Measurements from ENCODE around the gene TMEM138. TPM values are rescaled to one million over a fixed set of nuclear protein-coding genes. Genes with fewer than 3 reads are reported as not detected.

Gene TMEM138
- total RNA-seq, 1 donor from 2014 or later = 49.2 TPM

DNA sequence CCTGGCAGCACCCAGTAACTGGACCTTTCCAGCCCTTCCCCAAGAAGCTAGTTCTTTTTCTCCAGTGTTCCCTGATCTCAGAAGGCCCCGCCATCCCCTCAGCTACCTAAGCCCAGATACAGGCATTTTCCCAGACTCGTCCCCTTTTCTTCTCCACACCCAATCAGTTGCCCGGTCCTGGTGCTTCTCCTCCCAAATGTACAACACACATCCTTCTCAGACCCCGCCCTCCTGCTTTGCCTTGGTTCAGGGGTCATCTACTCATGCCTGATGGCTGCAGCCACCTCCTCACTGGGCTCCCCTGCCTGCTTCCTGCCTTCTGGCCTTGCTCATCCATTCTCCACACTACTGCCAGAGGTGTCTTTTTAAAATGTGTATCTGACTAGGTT is 22.7 kb upstream of the TMEM138 start:
- Mint-ChIP-seq H3K36me3 (peaks cover 21% of the 10 kb centered on the region), H3K9me3 (no peaks in the 10 kb centered on the region), H3K27me3 (ENCODE audit: low read depth) (no peaks in the 10 kb centered on the region), H3K27ac (no peak overlapping the region), H3K4me1 (peaks cover 14% of the 10 kb centered on the region), H3K4me3 (no peak overlapping the region)
- TF ChIP-seq, protein P1, sequence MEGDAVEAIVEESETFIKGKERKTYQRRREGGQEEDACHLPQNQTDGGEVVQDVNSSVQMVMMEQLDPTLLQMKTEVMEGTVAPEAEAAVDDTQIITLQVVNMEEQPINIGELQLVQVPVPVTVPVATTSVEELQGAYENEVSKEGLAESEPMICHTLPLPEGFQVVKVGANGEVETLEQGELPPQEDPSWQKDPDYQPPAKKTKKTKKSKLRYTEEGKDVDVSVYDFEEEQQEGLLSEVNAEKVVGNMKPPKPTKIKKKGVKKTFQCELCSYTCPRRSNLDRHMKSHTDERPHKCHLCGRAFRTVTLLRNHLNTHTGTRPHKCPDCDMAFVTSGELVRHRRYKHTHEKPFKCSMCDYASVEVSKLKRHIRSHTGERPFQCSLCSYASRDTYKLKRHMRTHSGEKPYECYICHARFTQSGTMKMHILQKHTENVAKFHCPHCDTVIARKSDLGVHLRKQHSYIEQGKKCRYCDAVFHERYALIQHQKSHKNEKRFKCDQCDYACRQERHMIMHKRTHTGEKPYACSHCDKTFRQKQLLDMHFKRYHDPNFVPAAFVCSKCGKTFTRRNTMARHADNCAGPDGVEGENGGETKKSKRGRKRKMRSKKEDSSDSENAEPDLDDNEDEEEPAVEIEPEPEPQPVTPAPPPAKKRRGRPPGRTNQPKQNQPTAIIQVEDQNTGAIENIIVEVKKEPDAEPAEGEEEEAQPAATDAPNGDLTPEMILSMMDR (IDR thresholded peaks at IDR 0.05; ENCODE audit: unreplicated experiment) = no peak
- no peak for DNase-seq (ENCODE audit: low spot score in 2 of 2, unreplicated experiment in 2 of 2)

DNA sequence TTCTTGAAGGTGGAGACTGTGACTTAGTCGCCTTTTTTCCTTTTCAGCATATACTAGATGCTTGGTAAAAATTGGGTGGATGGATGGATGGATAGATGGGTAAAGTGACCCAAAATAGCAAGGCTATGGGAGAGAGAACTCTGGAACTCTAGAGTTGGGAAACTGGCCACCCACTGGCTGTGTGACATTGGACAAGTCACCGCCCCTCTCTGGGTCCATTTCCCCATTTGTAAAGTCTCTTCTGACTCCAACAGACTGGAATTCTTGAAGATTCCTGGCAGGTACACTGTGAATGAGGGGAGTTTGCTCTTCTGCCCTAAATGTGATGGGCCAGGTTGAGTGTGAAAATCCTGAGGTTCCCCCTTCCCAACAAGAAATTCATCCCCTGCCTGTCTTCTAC is 21.2 kb upstream of the TMEM138 start:
- Mint-ChIP-seq H3K36me3 (peaks cover 21% of the 10 kb centered on the region), H3K9me3 (no peaks in the 10 kb centered on the region), H3K27me3 (ENCODE audit: low read depth) (no peaks in the 10 kb centered on the region), H3K4me3 (no peak overlapping the region), H3K27ac (no peak overlapping the region), H3K4me1 (peaks cover 12% of the 10 kb centered on the region)
- no peak for DNase-seq (ENCODE audit: low spot score in 2 of 2, unreplicated experiment in 2 of 2)
- TF ChIP-seq, protein P1 (IDR thresholded peaks at IDR 0.05; ENCODE audit: unreplicated experiment) = no peak

DNA sequence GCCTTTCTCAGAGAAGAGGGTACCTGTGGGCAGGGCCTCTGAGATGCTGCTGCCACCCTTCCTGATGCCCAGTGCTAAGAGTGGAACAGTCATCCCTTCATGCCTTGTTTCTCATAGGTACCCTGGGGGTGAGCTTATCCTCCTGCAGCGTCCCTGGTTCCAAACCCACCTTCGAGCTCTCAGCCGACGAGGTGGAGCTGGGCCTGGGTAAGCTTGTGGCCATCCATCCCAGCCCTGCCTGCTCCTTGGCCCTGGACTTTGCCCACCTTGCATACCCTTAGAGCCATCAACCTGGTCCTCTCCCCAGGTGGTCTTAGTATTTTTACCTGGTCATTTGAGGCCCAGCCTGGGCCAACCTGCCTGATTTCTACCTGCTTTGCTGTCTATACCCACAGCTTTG is 20.5 kb upstream of the TMEM138 start:
- Mint-ChIP-seq H3K4me1 (peaks cover 5% of the 10 kb centered on the region), H3K27me3 (ENCODE audit: low read depth) (no peaks in the 10 kb centered on the region), H3K4me3 (no peak overlapping the region), H3K36me3 (peaks cover 21% of the 10 kb centered on the region), H3K9me3 (no peaks in the 10 kb centered on the region), H3K27ac (no peak overlapping the region)
- no peak for DNase-seq (ENCODE audit: low spot score in 2 of 2, unreplicated experiment in 2 of 2)
- TF ChIP-seq, protein P1 (IDR thresholded peaks at IDR 0.05; ENCODE audit: unreplicated experiment) = no peak

DNA sequence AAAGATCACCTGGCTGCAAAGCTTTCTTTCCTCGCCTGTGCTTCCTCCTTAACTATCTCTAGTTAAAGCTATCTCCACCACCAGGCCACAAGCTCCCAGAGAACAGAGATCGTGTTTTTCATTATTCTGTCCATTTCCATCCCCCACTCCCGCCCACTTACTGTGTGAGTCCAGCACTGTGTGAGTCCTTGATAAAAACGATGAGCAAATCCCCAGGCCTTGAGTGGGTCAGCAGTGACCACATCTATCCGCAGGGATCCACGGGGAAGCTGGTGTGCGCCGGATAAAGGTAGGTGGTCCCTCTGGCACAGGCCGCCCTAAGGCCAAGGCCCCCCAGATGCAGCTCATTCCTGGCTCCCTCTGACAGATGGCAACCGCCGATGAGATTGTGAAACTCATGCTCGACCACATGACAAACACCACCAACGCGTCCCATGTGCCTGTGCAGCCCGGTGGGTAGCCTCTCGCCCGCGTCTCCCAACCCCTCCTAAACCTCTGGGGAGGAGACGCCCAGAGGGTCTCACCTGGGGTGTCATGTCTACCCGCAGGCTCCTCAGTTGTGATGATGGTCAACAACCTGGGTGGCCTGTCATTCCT is 19.9 kb upstream of the TMEM138 start:
- no peaks in the 10 kb centered on the region for H3K9me3 Mint-ChIP-seq
- no peak for DNase-seq (ENCODE audit: low spot score in 2 of 2, unreplicated experiment in 2 of 2)
- H3K36me3 Mint-ChIP-seq = peaks cover 21% of the 10 kb centered on the region
- no peaks in the 10 kb centered on the region for H3K4me1 Mint-ChIP-seq
- H3K4me3 Mint-ChIP-seq = no peak overlapping the region
- TF ChIP-seq, protein P1 (IDR thresholded peaks at IDR 0.05; ENCODE audit: unreplicated experiment) = no peak
- no peaks in the 10 kb centered on the region for H3K27me3 Mint-ChIP-seq (ENCODE audit: low read depth)
- H3K27ac Mint-ChIP-seq = no peak overlapping the region

GRCh38 chr11:61343792-61344745 is 18.1 kb upstream of the TMEM138 start:
- Mint-ChIP-seq H3K9me3 (no peaks in the 10 kb centered on the region), H3K36me3 (peaks cover 15% of the 10 kb centered on the region), H3K27me3 (ENCODE audit: low read depth) (no peaks in the 10 kb centered on the region), H3K4me1 (no peaks in the 10 kb centered on the region), H3K27ac (no peak overlapping the region), H3K4me3 (no peak overlapping the region)
- no peak for DNase-seq (ENCODE audit: low spot score in 2 of 2, unreplicated experiment in 2 of 2)
- TF ChIP-seq, protein P1 (IDR thresholded peaks at IDR 0.05; ENCODE audit: unreplicated experiment) = no peak
